Endothelial cell of umbilical vein (primary cell): ENCODE results near the gene KCNA5. TPM values are rescaled to one million over a fixed set of nuclear protein-coding genes. Genes with fewer than 3 reads are reported as not detected.

Experiments
- BruUV-seq: library from RNA; stranded (reverse); fragments of 400-500 nt; replicated peaks from 2 replicates; lab custom pipeline; 2021; lab: Mats Ljungman, UMichigan
- CTCF ChIA-PET: fragments of 300-600, 350-600 bp; sonication (Branson Sonifier 250); formaldehyde crosslinking; loops from one replicate; lab custom pipeline; 2021; ENCODE audit warnings: antibody characterized with exemption, inconsistent platforms; lab: Charles Lee
- POLR2A ChIA-PET: fragments of 300-600, 350-600 bp; sonication (Branson Sonifier 250); formaldehyde crosslinking; loops from one replicate; lab custom pipeline; 2021; ENCODE audit warnings: antibody characterized with exemption, inconsistent platforms; lab: Charles Lee
- DNase-seq: peaks from one replicate; pipeline ENCODE4 v3.0.0-alpha.2; 2011; ENCODE audit warnings: low read depth, low spot score
- FAIRE-seq: peaks from 2 replicates; lab custom pipeline; 2011; peaks lifted over from hg19 to GRCh38; lab: Jason Lieb, UNC
- H2AFZ ChIP-seq: 2 replicates; pipeline ENCODE4 v1.6.0; 2012; ENCODE audit warnings: low read depth, low read length, control low read depth, inconsistent platforms
- H3K27ac ChIP-seq: 2 replicates; pipeline ENCODE4 v1.5.1; 2011; ENCODE audit warnings: low read depth, mild to moderate bottlenecking, control low read depth, low read length, moderate library complexity; ENCODE audit not compliant: insufficient read depth
- H3K27me3 ChIP-seq, 2 experiments: 2 replicates each; pipeline versions ENCODE4 v1.6.0 to v1.6.1; 2011; ENCODE audit warnings: low read length in 2 of 2, mixed read lengths in 1 of 2; ENCODE audit not compliant: control insufficient read depth in 2 of 2, insufficient read depth in 2 of 2
- H3K36me3 ChIP-seq, 2 experiments: 2 replicates in 1 of 2; 3 replicates in 1 of 2; pipeline ENCODE4 v1.5.1; 2011; ENCODE audit warnings: low read length in 2 of 2, mild to moderate bottlenecking in 1 of 2, moderate library complexity in 1 of 2; ENCODE audit not compliant: control insufficient read depth in 2 of 2, insufficient read depth in 2 of 2; ENCODE audit errors: extremely low read depth in 1 of 2
- H3K4me1 ChIP-seq: 3 replicates; pipeline ENCODE4 v1.5.1; 2011; ENCODE audit warnings: mild to moderate bottlenecking, low read length; ENCODE audit not compliant: control insufficient read depth, insufficient read depth; ENCODE audit errors: extremely low read depth
- H3K4me2 ChIP-seq: 2 replicates; pipeline ENCODE4 v1.6.1; 2011; ENCODE audit warnings: low read length, control low read depth, mixed read lengths; ENCODE audit not compliant: insufficient read depth
- H3K4me3 ChIP-seq, 3 experiments: fragments of 200-600 bp in 1 of 3; sonication (generic), shearing (Covaris generic) in 1 of 3; replicated peaks in 1 of 3; 2 replicates each; pipeline ENCODE4 v1.5.1; 2011 to 2016; ENCODE audit warnings: control low read depth in 3 of 3, low read length in 3 of 3, mild to moderate bottlenecking in 2 of 3, inconsistent platforms in 1 of 3, low read depth in 1 of 3, moderate library complexity in 1 of 3; ENCODE audit not compliant: insufficient read depth in 1 of 3
- H3K79me2 ChIP-seq: 2 replicates; pipeline ENCODE4 v1.6.0; 2012; ENCODE audit warnings: low read length, inconsistent platforms; ENCODE audit not compliant: control insufficient read depth, insufficient read depth
- H3K9ac ChIP-seq: replicated peaks from 2 replicates; pipeline ENCODE3; 2011; ENCODE audit warnings: low read length, control low read depth; ENCODE audit not compliant: insufficient read depth; ENCODE audit errors: extremely low read depth
- H3K9me1 ChIP-seq: replicated peaks from 3 replicates; pipeline ENCODE4 v1.6.0; 2011; ENCODE audit warnings: mild to moderate bottlenecking, low read length; ENCODE audit not compliant: control insufficient read depth, insufficient read depth; ENCODE audit errors: extremely low read depth
- H3K9me3 ChIP-seq: replicated peaks from 2 replicates; pipeline ENCODE4 v1.5.1; 2012; ENCODE audit warnings: low read length, inconsistent platforms; ENCODE audit not compliant: control insufficient read depth, insufficient read depth
- H4K20me1 ChIP-seq: replicated peaks from 2 replicates; pipeline ENCODE3; 2011; ENCODE audit warnings: mild to moderate bottlenecking, low read length; ENCODE audit not compliant: control insufficient read depth, insufficient read depth; ENCODE audit errors: extremely low read depth
- EZH2 ChIP-seq: IDR thresholded peaks from 2 replicates; pipeline ENCODE4 v1.6.1; 2012; ENCODE audit warnings: borderline replicate concordance, low read depth, mild to moderate bottlenecking, moderate library complexity, low read length, inconsistent platforms; ENCODE audit not compliant: severe bottlenecking
- FOS ChIP-seq: IDR thresholded peaks from 2 replicates; pipeline ENCODE4 v1.6.1; 2011; ENCODE audit warnings: mild to moderate bottlenecking, low read length, moderate library complexity, borderline replicate concordance; ENCODE audit not compliant: insufficient read depth
- GATA2 ChIP-seq: IDR thresholded peaks from 2 replicates; pipeline ENCODE4 v1.7.0; 2011; ENCODE audit warnings: low read depth, mild to moderate bottlenecking, moderate library complexity, mixed read lengths, low read length; ENCODE audit not compliant: insufficient read length, insufficient read depth
- JUN ChIP-seq: IDR thresholded peaks from 2 replicates; pipeline ENCODE4 v1.6.1; 2011; ENCODE audit warnings: borderline replicate concordance, low read depth; ENCODE audit not compliant: insufficient read length, insufficient read depth
- MYC ChIP-seq: IDR thresholded peaks from one replicate; pipeline ENCODE4 v1.6.1; 2011; ENCODE audit warnings: mild to moderate bottlenecking, low read depth, low read length
- POLR2A ChIP-seq: IDR thresholded peaks from 2 replicates; pipeline ENCODE4 v1.6.1; 2012; ENCODE audit warnings: low read depth, mild to moderate bottlenecking, control low read depth, low read length
- POLR2AphosphoS5 ChIP-seq: IDR thresholded peaks from 2 replicates; pipeline ENCODE4 v1.6.1; 2012; ENCODE audit warnings: low read depth, mild to moderate bottlenecking, control low read depth, low read length, moderate library complexity; ENCODE audit not compliant: insufficient read depth
- dilution Hi-C: fragments of 300-500 bp; cut with MboI; formaldehyde crosslinking; loops from one replicate; pipeline ENCODE4 v1.15.0; 2019; ENCODE audit warnings: low sequenced_read_pairs; ENCODE audit not compliant: extremely low pct_ligation_motif_present
- intact Hi-C: fragments of 100-400 bp; cut with micrococcal nuclease; formaldehyde crosslinking; loops from one replicate; pipeline ENCODE4 v1.10.0; 2022
- polyA plus RNA-seq, 4 experiments: library from polyadenylated mRNA; depleted of rRNA in 3 of 4; stranded (reverse) in 3 of 4; unstranded in 1 of 4; fragments of >200 nt; gene quantifications; 2 replicates each; pipeline versions ENCODE4 v1.2.1 to v1.2.3, GENCODE V29; 2011 to 2012; ENCODE audit warnings: missing spikeins in 1 of 4
- total RNA-seq: library from RNA; stranded (reverse); gene quantifications from 2 replicates; pipeline ENCODE4 v1.2.3, GENCODE V29; 2021
- TF ChIP-seq, protein P1 (sequence below): IDR thresholded peaks from 2 replicates; pipeline ENCODE4 v1.6.1; 2011; ENCODE audit not compliant: insufficient read depth, insufficient read length
- TF ChIP-seq, protein P2 (sequence below), 2 donors: IDR thresholded peaks; 1 replicate in 1 of 2; 2 replicates in 1 of 2; pipeline ENCODE4 v1.5.1; 2011; ENCODE audit warnings: low read length in 2 of 2, mild to moderate bottlenecking in 2 of 2, moderate library complexity in 2 of 2, control low read depth in 1 of 2, inconsistent platforms in 1 of 2, low read depth in 1 of 2; ENCODE audit not compliant: insufficient read depth in 1 of 2; ENCODE audit errors: extremely low read depth in 1 of 2

KCNA5 gene
- total and polyA plus RNA-seq, 2 donors (not counting 3 experiments of a cell fraction or from before 2014, with no cell fraction given), result not detected

DNA sequence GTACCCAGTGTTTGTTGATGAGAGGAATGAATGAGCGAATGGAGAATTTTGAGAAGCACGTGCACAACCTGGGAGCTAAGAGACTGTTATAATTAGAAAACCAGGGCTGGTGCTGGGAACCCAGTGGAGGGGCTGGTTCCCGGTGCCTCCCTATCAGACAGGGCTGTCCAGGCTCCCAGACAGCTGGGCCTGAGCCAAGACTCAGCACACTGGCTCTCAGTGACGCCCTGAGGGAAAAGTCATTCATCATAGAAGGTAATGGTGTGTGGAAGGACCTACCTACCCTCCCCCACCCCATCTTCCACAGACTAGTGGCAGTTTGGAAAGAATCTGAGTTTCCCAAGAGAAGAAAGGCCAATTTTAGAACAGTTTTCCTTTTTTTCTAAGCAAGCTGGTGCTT, 34.7 kb downstream of the KCNA5 start:
- Histone ChIP-seq H3K36me3 (no peaks in the 10 kb centered on the region), H3K79me2 (no peaks in the 10 kb centered on the region), H2AFZ (no peak overlapping the region), H3K4me3 (no peak overlapping the region), H4K20me1 (no peaks in the 10 kb centered on the region), H3K27me3 (peaks cover 0 to 6% of the 10 kb centered on the region in 2 experiments), H3K4me2 (no peak overlapping the region), H3K4me1 (no peaks in the 10 kb centered on the region), H3K9ac (no peak overlapping the region), H3K27ac (no peak overlapping the region), H3K9me1 (no peaks in the 10 kb centered on the region), H3K9me3 (no peaks in the 10 kb centered on the region)
- no peak for TF ChIP-seq GATA2
- TF ChIP-seq, protein P1, sequence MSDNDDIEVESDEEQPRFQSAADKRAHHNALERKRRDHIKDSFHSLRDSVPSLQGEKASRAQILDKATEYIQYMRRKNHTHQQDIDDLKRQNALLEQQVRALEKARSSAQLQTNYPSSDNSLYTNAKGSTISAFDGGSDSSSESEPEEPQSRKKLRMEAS, result no peak
- no peak for TF ChIP-seq JUN
- TF ChIP-seq FOS, result no peak
- no peak for TF ChIP-seq POLR2A
- TF ChIP-seq, protein P2, sequence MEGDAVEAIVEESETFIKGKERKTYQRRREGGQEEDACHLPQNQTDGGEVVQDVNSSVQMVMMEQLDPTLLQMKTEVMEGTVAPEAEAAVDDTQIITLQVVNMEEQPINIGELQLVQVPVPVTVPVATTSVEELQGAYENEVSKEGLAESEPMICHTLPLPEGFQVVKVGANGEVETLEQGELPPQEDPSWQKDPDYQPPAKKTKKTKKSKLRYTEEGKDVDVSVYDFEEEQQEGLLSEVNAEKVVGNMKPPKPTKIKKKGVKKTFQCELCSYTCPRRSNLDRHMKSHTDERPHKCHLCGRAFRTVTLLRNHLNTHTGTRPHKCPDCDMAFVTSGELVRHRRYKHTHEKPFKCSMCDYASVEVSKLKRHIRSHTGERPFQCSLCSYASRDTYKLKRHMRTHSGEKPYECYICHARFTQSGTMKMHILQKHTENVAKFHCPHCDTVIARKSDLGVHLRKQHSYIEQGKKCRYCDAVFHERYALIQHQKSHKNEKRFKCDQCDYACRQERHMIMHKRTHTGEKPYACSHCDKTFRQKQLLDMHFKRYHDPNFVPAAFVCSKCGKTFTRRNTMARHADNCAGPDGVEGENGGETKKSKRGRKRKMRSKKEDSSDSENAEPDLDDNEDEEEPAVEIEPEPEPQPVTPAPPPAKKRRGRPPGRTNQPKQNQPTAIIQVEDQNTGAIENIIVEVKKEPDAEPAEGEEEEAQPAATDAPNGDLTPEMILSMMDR (IDR thresholded peaks at IDR 0.05; ENCODE audit: extremely low read depth in 1 of 2, insufficient read depth in 1 of 2, low read depth in 1 of 2, low read length in 2 of 2), result no peak
- TF ChIP-seq POLR2AphosphoS5, result no peak
- TF ChIP-seq MYC, result no peak
- TF ChIP-seq EZH2, result no peak
- CTCF ChIA-PET, result no interaction called here
- FAIRE-seq (no peak), DNase-seq (no peak)
- intact Hi-C loops, result no loop called here
- dilution Hi-C loops, result no loop called here
- BruUV-seq, result no TSS peak
- POLR2A ChIA-PET, result no interaction called here
